Activated CD8-positive, alpha-beta memory T cell treated with anti-CD3 and anti-CD28 coated beads for 36 hours (primary cell): Measurements from ENCODE around the gene PPP1R14D. TPM values are rescaled to one million over a fixed set of nuclear protein-coding genes. Genes with fewer than 3 reads are reported as not detected.

Source experiments
- CTCF ChIA-PET: fragments of 350-600 bp; sonication (Branson Sonifier 250); formaldehyde crosslinking; loops from one replicate; lab custom pipeline; 2021; ENCODE audit warnings: antibody characterized with exemption; lab: Charles Lee
- POLR2A ChIA-PET: fragments of 350-600 bp; sonication (Branson Sonifier 250); formaldehyde crosslinking; loops from one replicate; lab custom pipeline; 2021; ENCODE audit warnings: antibody characterized with exemption; lab: Charles Lee
- total RNA-seq, 2 experiments: library from RNA; stranded (reverse); gene quantifications; one replicate each; pipeline ENCODE4 v1.2.3, GENCODE V29; 2021

Gene PPP1R14D, protein sequence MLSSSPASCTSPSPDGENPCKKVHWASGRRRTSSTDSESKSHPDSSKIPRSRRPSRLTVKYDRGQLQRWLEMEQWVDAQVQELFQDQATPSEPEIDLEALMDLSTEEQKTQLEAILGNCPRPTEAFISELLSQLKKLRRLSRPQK
- total RNA-seq = not detected

DNA sequence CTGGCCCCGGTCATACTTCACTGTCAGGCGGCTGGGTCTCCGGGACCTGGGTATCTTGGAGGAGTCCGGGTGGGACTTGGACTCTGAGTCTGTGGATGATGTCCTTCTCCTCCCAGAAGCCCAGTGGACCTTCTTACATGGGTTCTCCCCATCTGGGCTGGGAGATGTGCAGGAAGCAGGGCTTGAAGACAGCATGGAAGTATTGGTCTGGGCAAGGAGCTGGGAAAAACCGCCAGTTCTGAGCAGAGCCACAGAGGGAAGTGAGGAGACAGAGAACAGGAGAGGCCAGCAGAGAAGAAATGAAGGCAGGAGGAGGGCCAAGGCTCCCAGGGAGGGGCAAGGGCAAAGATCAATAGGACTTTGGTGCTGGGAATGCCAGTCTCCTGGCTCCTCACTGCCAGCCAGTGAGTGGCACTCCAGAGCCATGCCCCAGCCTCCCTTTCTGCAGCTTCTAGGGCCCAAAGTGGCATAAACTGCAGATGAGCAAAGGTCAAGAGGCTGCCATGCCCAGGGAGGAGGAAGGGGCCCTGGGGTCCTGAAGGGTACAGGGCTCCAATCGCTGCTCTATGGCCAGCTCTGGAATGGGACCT, at the start of gene PPP1R14D:
Gene PPP1R14D, minus strand, starts transcription at position 262 of the 590 bp plus-strand sequence. Its CDS starts 67 bp downstream, at position 195.
- ChIA-PET POLR2A (no interaction called here), CTCF (no interaction called here)

DNA sequence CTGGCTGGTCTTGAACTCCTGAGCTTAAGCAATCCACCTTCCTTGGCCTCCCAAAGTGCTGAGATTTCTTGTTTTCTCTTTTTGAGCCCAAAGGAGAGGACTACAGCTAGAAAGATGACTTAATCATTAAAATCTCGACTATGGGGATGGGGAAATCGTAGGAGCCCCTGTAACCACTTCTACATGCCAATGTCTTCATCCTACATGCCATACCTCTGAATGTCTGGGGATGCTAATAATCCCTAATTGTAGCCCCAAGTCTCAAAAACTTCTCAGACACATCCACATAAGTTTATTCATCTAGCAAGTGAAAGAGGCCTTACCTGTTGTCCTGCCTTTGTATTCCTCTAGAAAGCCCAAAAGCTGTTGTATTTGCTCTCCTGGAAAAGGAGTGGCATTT, 49.2 kb upstream of the PPP1R14D start:
- ChIA-PET CTCF (interaction anchor here (1.3 to 3.7 kb wide), 2 partner anchors 17 to 19 kb away, joined by 3 to 40 read pairs; no protein-coding TSS in a partner anchor), POLR2A (no interaction called here)

DNA sequence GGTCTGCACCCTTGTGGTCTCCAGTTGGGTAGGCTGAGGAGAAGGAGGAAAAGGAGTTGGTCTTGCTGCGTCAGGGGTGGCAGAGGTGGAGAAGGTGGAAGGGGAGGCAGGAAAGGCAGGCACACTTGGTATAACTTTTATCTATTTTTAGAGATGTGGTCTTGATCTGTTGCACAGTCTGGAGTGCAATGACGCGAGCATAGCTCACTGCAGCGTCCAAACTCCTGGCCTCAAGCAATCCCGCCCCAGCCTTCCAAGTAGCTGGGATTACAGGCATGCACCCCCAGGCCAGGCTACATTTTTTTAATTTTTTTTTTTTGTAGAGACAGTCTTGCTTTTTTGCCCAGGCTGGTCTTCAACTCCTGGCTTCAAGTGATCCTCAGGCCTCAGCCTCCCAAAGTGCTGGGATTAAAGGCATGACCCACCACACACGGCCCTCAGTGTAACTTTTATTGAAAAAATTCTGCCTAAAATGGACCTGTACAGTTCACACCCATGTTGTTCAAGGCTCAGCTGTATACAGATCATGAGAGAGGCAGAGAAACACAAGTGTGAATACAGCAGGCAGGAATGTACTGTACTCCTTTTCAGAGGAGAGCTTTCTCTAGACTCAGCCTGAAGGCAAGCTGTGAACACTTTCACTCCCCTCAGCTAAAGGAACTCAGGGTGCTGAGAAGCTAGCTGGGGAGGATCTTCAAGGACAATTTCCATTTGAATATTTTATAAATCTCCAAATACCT, 47.7 kb upstream of the PPP1R14D start:
- ChIA-PET POLR2A (no interaction called here), CTCF (interaction anchor here (3.7 to 4.6 kb wide), 2 partner anchors 18 to 19 kb away, joined by 20 to 40 read pairs; partner anchors contain the start of gene VPS18)

DNA sequence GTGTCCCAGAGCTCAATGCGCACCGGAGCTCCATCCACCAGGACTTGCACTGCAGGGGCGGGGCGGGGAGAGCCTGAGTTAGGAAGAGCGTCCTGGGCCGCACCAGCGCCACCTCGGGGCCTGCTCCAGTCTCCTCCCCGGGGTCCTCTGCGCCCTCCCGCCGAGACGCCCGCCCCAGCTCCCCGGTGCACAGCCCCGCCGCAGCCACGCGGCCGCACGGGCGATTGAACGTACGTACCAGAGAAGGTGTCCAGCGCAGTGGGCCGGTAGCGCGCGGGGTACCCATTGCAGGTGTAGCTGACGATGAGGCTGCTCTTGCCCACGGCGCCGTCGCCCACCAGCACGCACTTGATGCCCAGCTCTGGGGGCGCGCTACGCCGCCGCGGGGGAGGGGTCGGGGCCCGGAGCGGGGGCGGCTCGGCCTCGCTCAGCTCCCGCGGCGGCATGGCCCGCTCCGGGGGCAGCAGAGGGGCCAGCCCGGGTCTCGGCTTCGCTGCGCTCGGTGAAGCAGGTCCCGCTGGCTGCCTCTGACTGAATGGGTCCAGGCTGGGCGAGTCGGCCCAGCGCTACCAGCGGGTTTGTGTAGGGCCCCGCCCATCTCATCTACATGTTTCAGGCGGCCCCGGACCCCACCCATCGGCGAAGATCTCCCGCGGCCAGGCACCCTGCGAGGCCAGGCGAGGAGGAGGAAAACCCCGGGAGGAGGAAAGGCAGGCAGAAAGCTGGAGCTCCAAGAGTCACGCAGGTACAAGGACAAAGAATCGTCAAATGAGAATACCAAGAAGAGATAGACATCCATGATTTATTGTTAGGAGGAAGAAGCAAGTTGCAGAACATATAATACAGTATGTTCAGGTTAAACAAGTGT, 45.4 kb upstream of the PPP1R14D start, which contains the start of gene RHOV:
Gene RHOV, minus strand, starts transcription at position 541 of the 868 bp plus-strand sequence. Its CDS starts 95 bp downstream, at position 446.
- ChIA-PET POLR2A (interaction anchor here (0.6 to 1.0 kb wide), 3 partner anchors 15 to 284 kb away, joined by 3 to 4 read pairs (median 3); partner anchors contain the start of gene DNAJC17), CTCF (interaction anchor here (0.8 to 4.6 kb wide), 8 partner anchors 10 to 73 kb away, joined by 3 to 63 read pairs (median 6); partner anchors contain the start of gene VPS18)

DNA sequence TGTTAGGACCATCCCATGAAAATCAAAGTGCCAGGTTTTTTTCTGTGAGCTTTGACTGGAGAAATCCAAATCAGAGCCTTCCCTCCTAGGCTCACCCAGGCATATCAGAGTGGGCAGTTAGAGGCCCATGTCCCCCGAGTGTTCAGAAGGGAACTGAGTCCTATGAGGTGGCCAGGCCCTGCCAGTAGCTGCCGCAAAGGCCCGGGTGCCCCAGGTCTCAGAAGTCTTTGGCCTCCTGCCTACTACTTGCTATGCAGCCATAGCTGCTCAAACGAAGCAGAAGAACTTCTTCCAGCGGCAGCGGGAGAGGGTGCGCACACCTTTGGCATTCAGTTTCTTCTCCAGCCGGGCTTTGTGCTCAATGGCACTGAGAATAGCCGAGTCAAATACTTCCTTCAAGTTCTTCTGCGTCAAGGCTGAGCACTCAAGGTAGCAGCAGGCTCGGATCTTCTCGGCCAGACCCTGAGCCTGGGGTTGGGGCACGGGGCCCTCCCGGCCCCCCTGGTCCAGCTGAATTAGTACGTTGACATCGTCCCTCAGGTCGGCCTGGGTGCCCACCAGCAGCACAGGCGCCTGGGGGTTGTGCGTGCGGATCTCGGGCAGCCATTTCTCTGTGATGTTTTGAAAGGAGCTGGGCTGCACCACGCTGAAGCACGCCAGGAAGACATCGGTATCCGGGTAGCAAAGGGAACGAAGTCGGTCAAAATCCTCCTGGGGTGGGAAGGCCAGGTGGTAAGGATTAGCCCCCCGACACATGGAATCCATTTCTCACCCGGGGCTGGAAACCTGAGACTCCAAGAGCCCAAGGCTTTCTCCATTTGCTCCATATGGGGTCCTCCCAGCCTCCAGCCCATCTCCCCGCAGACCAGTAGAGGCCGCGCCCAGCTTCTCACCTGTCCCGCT, 44.5 kb upstream of the PPP1R14D start:
- ChIA-PET CTCF (interaction anchor here (0.8 to 4.6 kb wide), 8 partner anchors 9 to 72 kb away, joined by 3 to 63 read pairs (median 6); partner anchors contain the start of gene VPS18), POLR2A (interaction anchor here (0.6 to 1.0 kb wide), 4 partner anchors 14 to 283 kb away, joined by 3 to 4 read pairs (median 3); partner anchors contain the start of gene DNAJC17)

DNA sequence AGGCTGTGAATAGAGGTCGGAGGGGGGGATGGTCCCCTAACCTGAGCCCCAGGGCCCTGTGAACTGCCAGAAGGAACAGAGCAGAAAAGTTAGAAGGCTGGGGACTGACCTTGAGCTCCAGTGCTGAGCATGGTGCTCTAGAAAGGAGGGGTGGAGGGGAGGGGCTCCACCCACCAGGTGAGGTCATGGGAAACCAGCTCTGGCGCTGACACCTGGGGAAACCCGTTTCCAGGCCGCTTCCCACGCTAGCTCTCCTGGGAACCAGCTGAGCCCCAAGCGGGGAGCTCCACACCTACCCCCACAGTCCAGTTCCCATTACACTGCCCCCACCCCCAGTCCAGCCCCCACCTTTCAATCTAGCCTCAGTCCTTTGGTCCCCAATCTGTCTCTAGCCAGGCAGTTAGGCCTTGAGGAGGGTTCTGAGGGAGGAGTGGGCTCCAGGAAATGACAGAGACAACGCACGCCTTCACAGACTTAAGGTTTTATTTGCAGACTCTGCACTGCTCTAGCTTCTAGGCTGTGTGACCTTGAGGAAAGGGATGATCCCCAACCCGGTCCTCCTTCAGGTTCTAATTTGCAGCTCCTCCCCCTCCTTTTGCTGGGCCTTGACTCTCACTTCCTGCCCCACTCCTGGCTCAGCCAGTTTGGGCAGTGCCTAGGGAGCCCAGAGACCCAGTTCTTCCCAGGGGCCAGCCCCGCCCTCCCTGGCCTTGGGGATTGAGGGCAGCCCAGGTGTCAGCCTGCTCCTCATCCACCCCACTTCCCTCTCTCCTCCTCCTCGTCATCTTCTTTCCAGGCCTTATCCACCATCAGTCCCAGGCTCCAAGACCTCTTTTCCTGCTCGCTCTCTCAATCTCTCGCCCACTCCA, 43.5 kb upstream of the PPP1R14D start:
- ChIA-PET CTCF (interaction anchor here (0.9 to 4.6 kb wide), 7 partner anchors 13 to 90 kb away, joined by 3 to 63 read pairs (median 4); partner anchors contain the start of gene VPS18), POLR2A (no interaction called here)

DNA sequence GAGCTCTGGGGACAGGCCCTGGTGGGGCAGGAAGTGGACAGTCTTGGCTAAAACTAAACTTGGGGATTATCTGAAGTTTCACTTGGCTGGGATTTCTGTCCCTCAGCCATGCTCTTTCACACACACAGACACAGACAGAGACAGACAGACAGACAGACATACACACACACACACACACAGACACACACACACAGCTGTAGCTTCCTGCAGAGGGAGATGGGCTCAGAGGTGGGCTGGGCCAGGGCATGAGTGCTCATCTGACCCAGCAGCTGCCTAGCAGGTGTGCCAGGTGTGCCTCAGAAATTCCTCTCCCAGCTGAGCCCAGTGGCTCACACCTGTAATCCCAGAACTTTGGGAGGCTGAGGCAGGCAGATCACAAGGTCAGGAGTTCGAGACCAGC, 42.2 kb upstream of the PPP1R14D start:
- CTCF ChIA-PET = interaction anchor here (0.9 to 4.3 kb wide), 4 partner anchors 12 to 89 kb away, joined by 3 to 63 read pairs (median 4); partner anchors contain the start of gene VPS18
- POLR2A ChIA-PET = no interaction called here

DNA sequence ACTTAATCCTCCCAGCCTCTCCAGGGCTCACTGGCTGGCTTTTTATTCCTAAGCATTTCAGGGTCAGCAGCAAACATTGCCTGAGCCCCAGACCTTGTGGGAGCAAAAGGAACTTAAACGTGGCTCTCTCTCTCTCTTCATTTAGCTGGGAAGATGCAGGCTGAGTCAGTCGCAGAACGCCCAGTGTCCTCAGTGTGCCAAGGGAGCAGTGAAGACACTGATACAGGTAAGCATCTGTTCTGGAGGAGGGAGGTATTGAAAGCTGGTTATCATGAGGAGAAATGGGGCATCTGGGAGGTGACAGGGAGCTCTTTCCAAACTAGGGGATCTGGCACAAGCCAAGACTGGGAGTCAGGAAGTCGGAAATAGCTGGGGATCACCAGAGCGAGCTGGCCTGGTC, 41.2 kb upstream of the PPP1R14D start:
- CTCF ChIA-PET = interaction anchor here (1.1 to 1.3 kb wide), 2 partner anchors 11 to 25 kb away, joined by 3 to 9 read pairs; partner anchors contain the start of gene VPS18
- POLR2A ChIA-PET = no interaction called here

DNA sequence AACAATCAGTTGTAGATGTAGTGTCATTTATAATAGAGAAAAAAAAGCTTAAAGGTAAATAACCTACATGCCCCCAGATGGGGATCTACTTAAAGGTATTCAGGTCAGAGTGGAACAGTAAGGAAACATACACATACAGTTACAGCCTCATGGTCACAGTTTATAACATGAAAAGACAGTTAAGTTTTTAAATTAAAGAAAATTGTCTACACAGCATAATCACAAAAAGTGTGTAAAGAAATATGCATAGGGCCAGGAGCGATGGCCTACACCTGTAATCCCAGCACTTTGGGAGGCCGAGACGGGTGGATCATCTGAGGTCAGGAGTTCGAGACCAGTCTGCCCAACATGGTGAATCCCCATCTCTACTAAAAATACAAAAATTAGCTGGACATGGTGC, 38.7 kb upstream of the PPP1R14D start:
- ChIA-PET CTCF (interaction anchor here (1.2 to 1.3 kb wide), 2 partner anchors 8 to 12 kb away, joined by 3 to 4 read pairs; no protein-coding TSS in a partner anchor), POLR2A (interaction anchor here (0.6 kb wide), 1 partner anchor 22 kb away, joined by 5 read pairs; no protein-coding TSS in a partner anchor)

DNA sequence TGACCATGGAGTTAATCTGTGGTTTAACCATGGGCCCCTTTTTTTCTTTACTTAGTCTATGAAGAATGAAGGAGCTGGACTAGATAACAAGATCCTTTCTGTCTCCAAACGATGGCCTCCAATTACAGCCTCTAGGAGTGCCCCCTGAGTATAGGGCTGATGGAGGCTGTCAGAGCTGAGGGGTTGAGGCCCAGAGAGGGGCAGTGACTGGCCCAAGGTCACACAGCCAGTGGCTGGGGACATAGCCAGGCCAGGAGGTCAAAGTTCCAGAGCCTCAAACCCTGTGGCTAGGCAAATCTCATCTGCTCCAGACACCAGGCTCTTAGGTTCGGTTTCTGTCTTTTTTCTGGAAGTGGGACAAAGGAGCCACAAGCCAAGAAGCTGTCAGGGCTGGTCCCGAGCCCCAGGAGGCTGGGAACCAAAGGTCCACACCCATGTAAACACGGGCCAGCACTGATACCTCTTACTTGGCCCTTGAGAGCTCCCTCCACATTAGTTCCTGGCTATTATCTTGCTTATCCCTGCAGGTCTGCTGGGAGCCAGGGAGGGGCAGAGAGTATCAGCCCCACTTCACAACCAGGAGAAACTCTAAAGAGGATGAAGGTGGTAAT, 35.3 kb upstream of the PPP1R14D start:
- ChIA-PET CTCF (interaction anchor here (1.6 kb wide), 1 partner anchor 10 kb away, joined by 5 read pairs; the partner anchor contains the start of gene RHOV), POLR2A (no interaction called here)

DNA sequence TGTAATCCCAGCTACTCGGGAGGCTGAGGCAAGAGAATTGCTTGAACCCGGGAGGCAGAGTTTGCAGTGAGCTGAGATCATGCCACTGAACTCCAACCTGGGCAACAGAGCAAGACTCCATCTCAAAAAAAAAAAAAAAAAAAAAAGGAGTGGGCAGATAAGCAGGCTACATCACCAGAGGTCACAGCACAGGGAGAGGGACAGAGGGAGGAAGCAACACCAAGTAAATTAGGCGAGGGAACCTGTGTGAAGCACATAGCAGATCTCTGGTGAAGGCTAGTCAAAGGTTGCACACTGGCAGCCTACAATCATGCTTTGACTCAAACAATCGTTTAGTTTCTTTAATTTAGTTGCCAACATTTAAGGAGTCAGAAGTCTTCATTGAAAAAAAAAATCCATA, 32.6 kb upstream of the PPP1R14D start:
- POLR2A ChIA-PET = interaction anchor here (0.7 kb wide), 1 partner anchor 13 kb away, joined by 3 read pairs; no protein-coding TSS in a partner anchor
- CTCF ChIA-PET = interaction anchor here (0.6 to 1.2 kb wide), 3 partner anchors 16 to 116 kb away, joined by 3 to 4 read pairs (median 3); no protein-coding TSS in a partner anchor

DNA sequence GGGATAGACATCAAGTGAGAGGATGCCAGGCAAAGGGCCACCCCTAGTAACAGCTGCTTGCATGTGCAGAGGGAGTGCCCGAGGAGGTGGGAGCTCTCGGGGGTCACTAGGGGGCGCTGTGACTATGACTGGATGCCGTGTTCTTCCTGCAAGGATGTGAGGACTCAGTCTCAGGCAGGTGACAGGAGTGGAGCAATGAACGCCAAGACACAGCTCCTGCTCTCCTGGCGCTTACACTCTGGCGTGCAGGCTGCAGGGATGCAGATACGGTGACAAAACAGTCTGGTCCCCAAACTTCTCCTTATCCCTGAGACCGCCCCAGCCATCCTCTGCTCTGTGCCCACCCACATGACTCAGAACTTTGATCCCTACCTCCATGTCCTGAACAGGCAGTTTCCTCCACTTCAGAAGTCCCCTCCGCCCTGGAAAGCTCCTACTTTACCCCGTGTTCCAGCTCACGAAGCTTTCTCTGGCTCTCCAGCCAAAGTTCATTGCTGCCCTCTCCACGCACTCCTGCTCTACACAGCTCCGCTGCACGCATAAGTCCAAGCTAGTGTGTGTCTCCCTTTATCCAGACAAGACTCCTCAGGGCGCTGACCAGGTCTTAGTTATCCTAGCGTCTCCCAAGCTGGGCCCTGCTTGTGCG, 30.8 kb upstream of the PPP1R14D start:
- CTCF ChIA-PET = interaction anchor here (0.5 to 4.3 kb wide), 27 partner anchors 8 to 1309 kb away, joined by 3 to 63 read pairs (median 4); partner anchors contain the start of genes C15orf62, CCDC32, DNAJC17 and RHOV

DNA sequence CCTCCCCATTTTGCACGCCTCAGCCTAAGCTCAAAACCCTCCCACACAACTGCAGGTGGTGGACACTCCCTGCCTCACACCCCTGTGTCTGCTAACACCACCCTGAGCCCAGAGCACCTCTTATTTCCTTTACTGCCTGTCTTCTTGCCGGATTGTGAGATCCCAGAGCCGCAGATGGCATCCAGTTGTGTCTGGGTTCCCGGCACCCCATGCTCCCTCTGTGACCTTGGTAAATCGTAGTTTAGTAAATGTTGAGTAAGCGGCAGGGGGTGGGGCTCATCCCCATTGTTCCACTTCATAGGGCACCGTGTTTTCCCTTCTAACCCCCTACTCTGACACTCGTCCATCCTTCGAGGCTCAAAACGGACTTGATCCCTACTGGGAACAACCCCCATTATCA, 30.2 kb upstream of the PPP1R14D start:
- ChIA-PET POLR2A (interaction anchor here (0.9 to 2.2 kb wide), 3 partner anchors 15 to 36 kb away, joined by 3 to 21 read pairs (median 6); partner anchors contain the start of genes SPINT1 and VPS18), CTCF (interaction anchor here (0.5 to 4.3 kb wide), 25 partner anchors 9 to 1310 kb away, joined by 3 to 63 read pairs (median 5); partner anchors contain the start of genes C15orf62, CCDC32, DNAJC17 and RHOV)

More for the DNA sequence above, 30.8 kb upstream of the PPP1R14D start:
- POLR2A ChIA-PET = interaction anchor here (0.9 to 2.2 kb wide), 3 partner anchors 14 to 35 kb away, joined by 3 to 21 read pairs (median 6); partner anchors contain the start of genes SPINT1 and VPS18

DNA sequence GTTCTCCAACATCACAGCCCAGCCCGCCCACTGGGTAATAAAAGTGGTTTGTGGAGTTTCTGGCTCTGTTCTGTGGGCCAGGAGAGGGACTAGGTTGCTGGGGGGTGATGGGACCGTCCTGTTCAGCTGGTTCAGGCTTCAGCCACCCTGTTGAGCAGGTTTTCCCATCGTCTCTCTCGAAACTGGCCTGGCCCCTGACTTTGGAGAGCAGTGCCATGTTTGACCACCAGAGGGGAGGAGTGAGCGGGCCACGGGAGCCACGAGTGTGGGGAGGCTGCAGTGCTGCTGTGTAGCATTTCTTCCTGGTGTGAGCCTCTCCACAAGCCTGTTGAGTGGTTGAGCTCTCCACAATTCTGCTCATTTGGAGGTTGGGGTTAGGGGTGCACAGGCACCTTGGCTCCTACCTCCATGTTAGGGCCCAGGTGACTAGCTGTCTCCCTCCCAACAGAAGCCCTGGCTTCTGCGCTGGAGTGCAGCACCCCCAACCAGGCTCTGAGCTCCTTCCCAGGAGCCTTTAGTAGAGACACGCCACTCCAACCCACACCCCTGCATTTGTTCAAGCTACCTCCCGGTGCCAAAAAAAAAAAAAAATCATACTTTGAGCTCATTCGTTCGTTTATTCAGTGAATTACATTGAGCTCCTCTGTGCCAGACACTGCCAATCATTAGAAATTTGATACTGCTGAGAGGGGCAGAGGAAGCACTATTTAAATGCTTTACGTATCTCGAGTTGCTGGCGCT, 29.3 kb upstream of the PPP1R14D start:
- POLR2A ChIA-PET = interaction anchor here (0.9 to 2.2 kb wide), 3 partner anchors 34 to 51 kb away, joined by 4 to 21 read pairs (median 4); partner anchors contain the start of genes DNAJC17, VPS18 and ZFYVE19
- CTCF ChIA-PET = interaction anchor here (0.5 to 4.3 kb wide), 25 partner anchors 9 to 1692 kb away, joined by 3 to 63 read pairs (median 5); partner anchors contain the start of genes C15orf62, DLL4, DNAJC17 and RHOV
